AG04450 (cell line): ENCODE measurements around the gene LRRC49. TPM values are rescaled to one million over a fixed set of nuclear protein-coding genes. Genes with fewer than 3 reads are reported as not detected.
"Not testable (repeated sequence)": the region's sequence is repeated elsewhere in the genome, so short reads cannot be mapped to it uniquely, and the experiment has no call there.

Experiments
- CTCF ChIA-PET: fragments of 300-600, 350-600 bp; formaldehyde crosslinking; extraction: SDS; loops from one replicate; lab custom pipeline; 2022; ENCODE audit warnings: antibody characterized with exemption, inconsistent platforms; lab: Charles Lee
- POLR2A ChIA-PET: fragments of 350-600 bp; formaldehyde crosslinking; extraction: SDS; loops from one replicate; lab custom pipeline; 2021; ENCODE audit warnings: antibody characterized with exemption, inconsistent platforms; lab: Yijun Ruan, JAX
- DNase-seq: peaks from one replicate; pipeline ENCODE4 v3.0.0-alpha.2; 2011; ENCODE audit warnings: low read depth, low spot score
- H3K27ac ChIP-seq: one replicate; pipeline ENCODE4 v1.5.1; 2012; ENCODE audit warnings: low read depth, low read length, control low read depth
- H3K27me3 ChIP-seq: one replicate; pipeline ENCODE4 v1.6.0; 2012; ENCODE audit warnings: low read length; ENCODE audit not compliant: control insufficient read depth, insufficient read depth
- H3K4me3 ChIP-seq: 2 replicates; pipeline ENCODE4 v1.5.1; 2011; ENCODE audit warnings: mild to moderate bottlenecking, low read depth, low read length, control low read depth
- H3K9me3 ChIP-seq: 2 replicates; pipeline ENCODE4 v1.5.1; 2012; ENCODE audit warnings: low read length; ENCODE audit not compliant: control insufficient read depth, insufficient read depth
- CTCF ChIP-seq: IDR thresholded peaks from 2 replicates; pipeline ENCODE4 v1.5.1; 2011; ENCODE audit warnings: low read depth, low read length, control low read depth, inconsistent platforms
- polyA plus RNA-seq: library from polyadenylated mRNA; depleted of rRNA; stranded (reverse); fragments of >200 nt; gene quantifications from 2 replicates; pipeline ENCODE4 v1.2.3, GENCODE V29; 2011

Gene LRRC49
- polyA plus RNA-seq, 1 experiment = 25.0 TPM

GRCh38 chr15:70855764-70856163 lies 36.9 kb upstream of the LRRC49 start:
- no peak for DNase-seq
- TF ChIP-seq CTCF = no peak
- CTCF ChIA-PET = interaction anchor here (1.9 to 2.4 kb wide), 2 partner anchors 19 to 31 kb away, joined by 9 to 11 read pairs; no protein-coding TSS in a partner anchor
- peak overlapping the region; percentile 96 for H3K27ac ChIP-seq
- H3K4me3 ChIP-seq = 0 out of 2 replicates have a peak overlapping the region, but pooled peaks have one; percentile 13
- H3K9me3 ChIP-seq = no peaks in the 10 kb centered on the region; the same call in 1 of the 2 replicates
- POLR2A ChIA-PET = interaction anchor here (0.7 to 2.3 kb wide), 9 partner anchors 9 to 297 kb away, joined by 3 to 17 read pairs (median 8); no protein-coding TSS in a partner anchor
- no peaks in the 10 kb centered on the region for H3K27me3 ChIP-seq

GRCh38 chr15:70856177-70856883 lies 36.3 kb upstream of the LRRC49 start:
- CTCF ChIA-PET = interaction anchor here (1.9 to 2.4 kb wide), 2 partner anchors 19 to 32 kb away, joined by 9 to 11 read pairs; no protein-coding TSS in a partner anchor
- POLR2A ChIA-PET = interaction anchor here (0.7 to 2.3 kb wide), 11 partner anchors 10 to 298 kb away, joined by 3 to 17 read pairs (median 7); partner anchors contain the start of genes THAP10 and UACA
- Histone ChIP-seq H3K27me3 (no peaks in the 10 kb centered on the region), H3K9me3 (no peaks in the 10 kb centered on the region; the same call in 1 of the 2 replicates), H3K27ac (peak overlapping the region; percentile 96), H3K4me3 (peak overlapping the region; percentile 14)
- DNase-seq = no peak
- no peak for TF ChIP-seq CTCF

- no peak for TF ChIP-seq CTCF
- POLR2A ChIA-PET = interaction anchor here (1.0 to 2.3 kb wide), 10 partner anchors 10 to 93 kb away, joined by 3 to 17 read pairs (median 8); partner anchors contain the start of genes THAP10 and UACA
- CTCF ChIA-PET = interaction anchor here (1.4 to 2.4 kb wide), 3 partner anchors 18 to 45 kb away, joined by 4 to 11 read pairs (median 9); no protein-coding TSS in a partner anchor
- Histone ChIP-seq H3K27me3 (no peaks in the 10 kb centered on the region), H3K9me3 (peaks cover 1% of the 10 kb centered on the region; the same call in 1 of the 2 replicates), H3K4me3 (peak overlapping the region; percentile 14; the same call in 1 of the 2 replicates), H3K27ac (peak overlapping the region; percentile 96)
- peak; percentile 99 for DNase-seq
These were observed 35.6 kb upstream of the LRRC49 start for GRCh38 chr15:70856884-70857561.

GRCh38 chr15:70857562-70858285 lies 34.9 kb upstream of the LRRC49 start:
- H3K27ac ChIP-seq = peak overlapping the region; percentile 96
- ChIA-PET CTCF (interaction anchor here (1.4 to 2.4 kb wide), 3 partner anchors 17 to 46 kb away, joined by 4 to 11 read pairs (median 9); no protein-coding TSS in a partner anchor), POLR2A (interaction anchor here (1.0 to 2.3 kb wide), 7 partner anchors 10 to 94 kb away, joined by 3 to 17 read pairs (median 8); partner anchors contain the start of genes THAP10 and UACA)
- H3K9me3 ChIP-seq = peaks cover 3% of the 10 kb centered on the region; the same call in 1 of the 2 replicates
- H3K27me3 ChIP-seq = no peaks in the 10 kb centered on the region
- no peak overlapping the region for H3K4me3 ChIP-seq
- no peak for TF ChIP-seq CTCF
- no peak for DNase-seq

- peak overlapping the region; percentile 21 for H3K27ac ChIP-seq
- not testable (repeated sequence) for DNase-seq, H3K4me3 ChIP-seq, H3K9me3 ChIP-seq, H3K27me3 ChIP-seq
- ChIA-PET CTCF (interaction anchor here (1.1 to 1.4 kb wide), 2 partner anchors 15 to 47 kb away, joined by 4 to 5 read pairs; no protein-coding TSS in a partner anchor), POLR2A (interaction anchor here (1.0 kb wide), 1 partner anchor 64 kb away, joined by 3 read pairs; no protein-coding TSS in a partner anchor)
These were observed 33.9 kb upstream of the LRRC49 start for GRCh38 chr15:70858614-70859321.
